ENCODE data around the gene COBLL1. TPM values are rescaled to one million over a fixed set of nuclear protein-coding genes. Genes with fewer than 3 reads are reported as not detected.

COBLL1 gene
- total RNA-seq, 1 donor from 2014 or later: 89.4 TPM

GRCh38 chr2:164681009-164681408 lies 160.6 kb downstream of the COBLL1 start:
- peaks cover 7% of the 10 kb centered on the region for H3K9me3 ChIP-seq
- no peaks in the 10 kb centered on the region for H3K27me3 ChIP-seq (ENCODE audit: low read depth)
- no peak overlapping the region for H3K4me3 ChIP-seq
- no peak for DNase-seq
- no peak for ATAC-seq
- peaks cover 7% of the 10 kb centered on the region for H3K36me3 ChIP-seq
- intact Hi-C loops (cut with DNase I): no loop called here
- H3K4me1 ChIP-seq: no peaks in the 10 kb centered on the region
- no peak for TF ChIP-seq CTCF (IDR thresholded peaks at IDR 0.05)
- H3K27ac ChIP-seq: no peak overlapping the region

- TF ChIP-seq CTCF (IDR thresholded peaks at IDR 0.05): no peak
- no peak for DNase-seq
- Histone ChIP-seq H3K27ac (no peak overlapping the region), H3K9me3 (peaks cover 7% of the 10 kb centered on the region), H3K27me3 (ENCODE audit: low read depth) (no peaks in the 10 kb centered on the region), H3K4me3 (no peak overlapping the region), H3K4me1 (no peaks in the 10 kb centered on the region), H3K36me3 (peaks cover 4% of the 10 kb centered on the region)
- intact Hi-C loops (cut with DNase I): no loop called here
- ATAC-seq: no peak
Observed at GRCh38 chr2:164678631-164679149, 162.9 kb downstream of the COBLL1 start.

GRCh38 chr2:164677733-164678132 lies 163.9 kb downstream of the COBLL1 start:
- Histone ChIP-seq H3K4me1 (no peaks in the 10 kb centered on the region), H3K36me3 (peaks cover 10% of the 10 kb centered on the region), H3K4me3 (no peak overlapping the region), H3K9me3 (peaks cover 7% of the 10 kb centered on the region), H3K27me3 (ENCODE audit: low read depth) (no peaks in the 10 kb centered on the region), H3K27ac (no peak overlapping the region)
- no peak for TF ChIP-seq CTCF (IDR thresholded peaks at IDR 0.05)
- ATAC-seq (no peak), DNase-seq (no peak)
- intact Hi-C loops (cut with DNase I): no loop called here

GRCh38 chr2:164677271-164677670 lies 164.4 kb downstream of the COBLL1 start:
- H3K27me3 ChIP-seq (ENCODE audit: low read depth): no peaks in the 10 kb centered on the region
- TF ChIP-seq CTCF (IDR thresholded peaks at IDR 0.05): no peak
- DNase-seq (no peak), ATAC-seq (no peak)
- H3K9me3 ChIP-seq: peaks cover 7% of the 10 kb centered on the region
- peaks cover 10% of the 10 kb centered on the region for H3K36me3 ChIP-seq
- H3K4me1 ChIP-seq: no peaks in the 10 kb centered on the region
- no peak overlapping the region for H3K27ac ChIP-seq
- H3K4me3 ChIP-seq: no peak overlapping the region
- intact Hi-C loops (cut with DNase I): no loop called here

GRCh38 chr2:164675687-164676086 lies 165.9 kb downstream of the COBLL1 start:
- DNase-seq (no peak), ATAC-seq (no peak)
- H3K4me1 ChIP-seq: no peaks in the 10 kb centered on the region
- TF ChIP-seq CTCF (IDR thresholded peaks at IDR 0.05): no peak
- peaks cover 7% of the 10 kb centered on the region for H3K9me3 ChIP-seq
- no peak overlapping the region for H3K4me3 ChIP-seq
- no peaks in the 10 kb centered on the region for H3K27me3 ChIP-seq (ENCODE audit: low read depth)
- intact Hi-C loops (cut with DNase I): no loop called here
- H3K27ac ChIP-seq: no peak overlapping the region
- peaks cover 10% of the 10 kb centered on the region for H3K36me3 ChIP-seq

- H3K4me1 ChIP-seq: no peaks in the 10 kb centered on the region
- peaks cover 10% of the 10 kb centered on the region for H3K36me3 ChIP-seq
- intact Hi-C loops (cut with DNase I): no loop called here
- H3K27ac ChIP-seq: no peak overlapping the region
- TF ChIP-seq CTCF (IDR thresholded peaks at IDR 0.05): no peak
- H3K9me3 ChIP-seq: peaks cover 7% of the 10 kb centered on the region
- no peaks in the 10 kb centered on the region for H3K27me3 ChIP-seq (ENCODE audit: low read depth)
- ATAC-seq (no peak), DNase-seq (no peak)
- H3K4me3 ChIP-seq: no peak overlapping the region
Observed at GRCh38 chr2:164675027-164675426, 166.6 kb downstream of the COBLL1 start.

Data from lower lobe of right lung (tissue), 2 donors.